Measurements from ENCODE around the gene TMEM107.
A peak's percentile ranks its signal among the peaks of the same experiment; 100 is the strongest.

The TMEM107 gene

DNA sequence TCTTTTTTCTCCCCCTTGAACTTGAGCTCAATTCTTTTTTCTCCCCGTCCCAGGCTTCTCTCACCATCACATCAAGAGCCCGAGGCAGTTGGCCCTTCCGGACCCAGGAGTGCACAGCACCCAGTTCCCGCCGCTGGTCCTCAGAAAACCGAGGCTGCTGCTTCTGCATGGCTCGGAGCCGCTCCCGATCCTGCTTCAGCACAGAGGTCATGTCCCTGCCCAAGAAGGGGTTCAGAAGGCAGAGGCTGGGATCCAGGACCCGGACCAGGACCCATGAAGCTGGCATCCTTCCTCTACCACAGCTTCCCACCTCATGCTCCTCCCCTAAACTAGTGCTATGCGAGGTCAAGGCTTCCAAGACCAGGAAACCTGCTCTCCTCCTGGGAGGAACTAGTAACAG lies 34.4 kb downstream of the TMEM107 start:
- no peak overlapping the region for H3K4me3 ChIP-seq (ENCODE audit: low read depth, low read length)
- no peak for DNase-seq (ENCODE audit: low read depth)

DNA sequence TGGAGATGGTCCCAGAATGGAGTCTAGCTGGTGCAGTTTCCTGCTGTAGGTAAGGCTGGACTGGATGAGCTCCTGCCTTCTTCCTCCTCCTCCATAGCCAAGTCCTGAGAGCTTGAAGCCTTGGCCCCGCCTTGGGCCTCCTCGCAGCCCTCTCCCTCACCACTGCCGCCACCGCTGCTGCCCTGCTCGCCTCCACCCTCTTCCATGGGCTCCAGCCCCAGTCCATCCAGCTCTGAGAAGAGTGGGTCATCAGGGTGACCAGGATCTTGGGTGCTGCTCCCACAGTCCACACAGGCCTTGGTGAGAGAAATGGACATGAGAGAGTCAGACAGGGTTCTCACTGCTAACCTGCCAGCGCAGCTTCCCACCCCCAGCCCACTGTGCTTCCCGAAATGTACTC lies 35.1 kb downstream of the TMEM107 start:
- no peak overlapping the region for H3K4me3 ChIP-seq (ENCODE audit: low read depth, low read length)
- DNase-seq (ENCODE audit: low read depth), result no peak

DNA sequence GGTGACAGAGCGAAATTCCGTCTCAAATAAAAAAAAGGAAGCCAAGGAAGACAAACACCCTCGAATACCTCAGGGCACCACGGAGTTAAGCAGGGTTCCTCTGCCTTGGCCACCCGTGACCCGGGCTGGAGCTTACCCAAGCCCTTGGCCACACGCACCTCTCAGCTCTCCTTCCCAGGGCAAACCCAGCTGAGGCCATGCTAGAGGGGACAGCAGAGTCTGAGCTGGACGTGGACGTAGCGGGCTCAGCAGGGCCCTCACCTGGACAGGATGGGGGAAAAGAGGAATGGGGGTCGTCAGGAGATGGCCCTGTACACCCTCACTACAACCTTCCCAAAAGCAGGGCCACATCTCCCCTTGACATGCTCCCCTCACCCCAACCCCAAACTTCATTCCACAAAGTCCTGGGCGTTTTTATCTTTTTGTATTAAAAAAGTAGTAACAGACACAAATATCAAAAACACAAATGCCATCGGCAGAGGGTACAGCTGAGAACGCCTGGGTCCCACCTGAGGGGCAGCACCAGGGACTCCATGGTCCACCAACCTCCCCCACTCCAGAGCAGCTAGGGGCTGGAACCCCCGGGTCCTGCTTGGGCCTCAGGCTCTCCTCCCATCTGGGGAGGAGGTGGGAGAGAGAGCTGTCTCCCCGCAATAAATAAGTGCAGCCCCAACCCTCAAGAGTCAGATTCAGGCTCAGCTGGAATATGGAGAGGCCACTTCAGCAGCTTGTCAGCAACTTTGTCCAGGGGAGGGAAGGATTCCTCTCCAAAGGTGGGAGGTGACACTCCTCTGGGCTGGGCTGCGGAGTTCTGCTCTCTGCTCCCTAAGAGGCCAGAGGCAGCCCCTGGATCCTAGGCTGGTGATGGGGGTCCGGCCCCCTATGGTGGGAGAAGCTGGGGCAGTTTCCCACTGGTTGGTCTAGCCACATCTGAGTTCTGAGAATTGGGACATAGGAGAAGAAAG lies 35.8 kb downstream of the TMEM107 start:
- H3K4me3 ChIP-seq (ENCODE audit: low read depth, low read length), result no peak overlapping the region
- no peak for DNase-seq (ENCODE audit: low read depth)

DNA sequence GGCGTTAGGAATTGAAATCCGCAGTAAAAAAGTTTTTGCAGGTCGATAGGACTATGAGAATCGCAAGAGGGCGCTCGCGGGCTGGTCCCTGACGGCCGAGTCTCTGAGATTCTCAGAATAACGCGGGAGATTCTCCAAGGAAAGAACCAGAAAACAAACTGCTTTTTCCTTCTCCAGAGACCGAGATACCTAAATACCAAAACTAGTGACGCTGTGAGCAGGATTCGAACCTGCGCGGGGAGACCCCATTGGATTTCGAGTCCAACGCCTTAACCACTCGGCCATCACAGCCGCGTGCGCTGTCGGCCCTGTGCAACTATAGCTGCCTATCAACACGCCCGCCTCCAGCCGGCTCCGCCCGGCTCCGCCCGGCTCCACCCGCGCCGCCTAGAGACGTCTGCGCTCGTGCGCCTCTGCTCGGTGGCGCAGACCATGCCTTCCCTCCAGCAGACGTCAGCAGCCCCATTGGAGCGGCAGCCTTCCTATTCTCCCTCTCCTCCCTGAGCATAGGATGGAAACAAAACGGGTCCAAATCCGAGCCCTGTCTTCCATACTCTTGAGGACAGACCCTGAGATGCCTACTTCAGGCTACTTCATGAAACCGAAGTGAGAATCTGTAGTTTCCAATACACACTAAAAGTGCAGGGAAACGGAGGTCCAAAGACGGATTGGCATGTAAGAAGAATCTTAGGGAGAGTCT lies 37.4 kb downstream of the TMEM107 start:
- peak overlapping the region; percentile 39 for H3K4me3 ChIP-seq (ENCODE audit: low read depth, low read length)
- peak; percentile 84 for DNase-seq (ENCODE audit: low read depth)

DNA sequence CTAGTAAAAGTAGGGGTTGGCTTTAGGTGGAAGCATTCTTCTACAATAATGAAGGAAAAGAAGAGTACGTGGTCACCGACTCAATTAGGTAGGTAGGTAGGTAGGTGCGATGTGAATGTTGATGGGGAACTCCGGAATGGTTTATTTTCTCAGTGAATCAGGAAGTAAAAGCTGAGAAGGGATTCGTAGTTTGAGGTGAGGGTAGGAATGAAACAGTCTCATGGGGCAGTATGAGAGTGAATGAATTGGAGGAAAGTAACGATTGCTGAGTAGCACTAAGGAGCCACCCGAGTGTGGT lies 37.9 kb downstream of the TMEM107 start:
- H3K4me3 ChIP-seq (ENCODE audit: low read depth, low read length), result peak overlapping the region; percentile 4
- DNase-seq (ENCODE audit: low read depth), result no peak

DNA sequence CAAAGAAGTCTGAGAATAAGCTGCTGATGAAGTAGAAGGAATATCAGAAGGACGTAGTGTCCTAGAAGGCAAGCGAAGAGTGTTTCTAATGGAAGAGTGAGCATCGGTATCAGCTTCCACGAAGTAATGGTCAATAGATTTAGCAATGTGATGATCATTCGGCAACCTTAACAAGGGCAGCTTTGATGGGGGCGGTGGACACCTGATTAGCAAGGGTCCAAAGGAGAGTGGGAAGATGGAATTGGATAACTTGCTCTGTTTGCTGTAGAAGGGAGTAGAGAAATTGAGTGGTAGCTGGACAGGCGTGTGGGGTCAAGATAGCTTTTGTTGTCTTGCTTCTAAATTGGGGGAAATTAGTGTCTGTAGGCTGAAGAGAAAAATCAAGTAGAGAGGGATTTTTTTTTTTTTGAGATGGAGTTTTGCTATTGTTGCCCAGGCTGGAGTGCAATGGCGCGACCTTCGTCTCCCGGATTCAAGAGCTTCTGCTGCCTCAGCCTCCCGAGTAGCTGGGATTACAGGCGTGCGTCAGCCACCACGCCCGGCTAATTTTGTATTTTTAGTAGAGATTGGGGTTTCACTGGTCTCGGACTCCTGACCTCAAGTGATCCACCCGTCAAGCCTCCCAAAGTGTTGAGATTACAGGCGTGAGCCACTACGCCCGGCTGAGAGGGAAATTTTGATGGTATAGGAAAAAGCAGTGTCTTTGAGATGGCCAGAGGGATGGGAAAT lies 38.4 kb downstream of the TMEM107 start:
- H3K4me3 ChIP-seq (ENCODE audit: low read depth, low read length), result peak overlapping the region; percentile 4
- DNase-seq (ENCODE audit: low read depth), result no peak

DNA sequence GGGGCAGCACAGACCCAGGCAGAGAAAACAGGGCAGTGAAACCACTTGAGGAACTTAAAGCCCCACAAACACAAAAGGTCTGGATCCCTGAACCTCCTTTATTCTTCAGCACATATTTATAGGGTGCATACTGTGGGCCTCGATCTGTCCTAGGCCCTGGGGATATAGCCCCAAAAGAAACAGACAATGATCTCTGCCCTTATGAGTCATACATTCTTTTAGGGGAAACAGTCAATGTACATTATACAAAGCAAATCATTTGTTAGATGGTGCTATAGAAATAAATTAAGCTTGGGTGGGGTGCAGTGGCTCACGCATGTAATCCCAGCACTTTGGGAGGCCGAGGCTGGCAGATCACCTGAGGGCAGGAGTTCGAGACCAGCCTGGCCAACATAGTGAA lies 42.2 kb downstream of the TMEM107 start:
- no peak for DNase-seq (ENCODE audit: low read depth)
- H3K4me3 ChIP-seq (ENCODE audit: low read depth, low read length), result no peak overlapping the region

DNA sequence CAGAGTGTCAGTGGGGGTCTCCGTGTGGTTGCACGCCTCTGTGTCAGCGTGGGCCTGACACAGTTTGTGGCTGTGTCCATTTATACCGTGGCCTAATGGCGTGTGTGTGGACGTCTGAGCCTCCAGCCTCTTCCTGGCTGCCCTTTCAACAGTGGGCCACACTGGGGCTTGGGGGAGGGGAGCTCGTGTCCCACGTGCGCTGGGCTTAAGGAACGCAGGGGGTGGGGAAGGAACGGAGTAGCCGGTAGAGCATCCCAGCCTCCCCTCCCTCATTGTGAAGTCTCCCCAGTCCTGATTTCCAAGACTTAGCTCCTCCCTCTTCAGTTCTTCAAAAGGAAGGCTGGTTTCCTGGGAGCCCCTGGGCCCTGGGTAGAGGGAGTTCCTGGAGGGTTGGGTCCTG lies 42.8 kb downstream of the TMEM107 start:
- DNase-seq (ENCODE audit: low read depth), result no peak
- no peak overlapping the region for H3K4me3 ChIP-seq (ENCODE audit: low read depth, low read length)

DNA sequence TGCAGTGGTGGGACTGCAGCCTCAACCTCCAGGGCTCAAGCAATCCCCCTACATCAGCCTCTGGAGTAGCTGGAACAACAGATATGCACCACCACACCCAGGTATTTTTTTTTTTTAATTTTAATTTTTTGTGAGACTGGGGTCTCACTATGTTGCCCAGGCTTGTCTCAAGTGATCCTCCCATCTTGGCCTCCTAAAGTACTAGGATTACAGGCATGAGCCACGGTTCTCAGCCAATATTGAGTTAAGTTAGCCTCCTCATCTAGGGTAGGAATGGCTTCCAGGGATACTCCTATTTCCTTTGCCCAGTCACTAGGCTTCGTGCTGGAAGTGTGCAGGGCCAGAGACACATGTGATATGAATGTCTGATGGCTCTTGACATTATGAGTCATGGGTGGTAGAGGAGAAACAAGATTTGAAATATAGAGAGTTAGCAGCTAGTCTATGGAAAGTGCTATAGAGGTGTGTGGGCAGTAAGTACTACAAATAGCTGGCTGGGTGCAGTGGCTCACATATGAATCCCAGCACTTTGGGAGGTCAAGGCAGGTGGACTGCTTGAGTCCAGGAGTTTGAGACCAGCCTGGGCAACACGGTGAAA lies 44.2 kb downstream of the TMEM107 start:
- no peak overlapping the region for H3K4me3 ChIP-seq (ENCODE audit: low read depth, low read length)
- no peak for DNase-seq (ENCODE audit: low read depth)

DNA sequence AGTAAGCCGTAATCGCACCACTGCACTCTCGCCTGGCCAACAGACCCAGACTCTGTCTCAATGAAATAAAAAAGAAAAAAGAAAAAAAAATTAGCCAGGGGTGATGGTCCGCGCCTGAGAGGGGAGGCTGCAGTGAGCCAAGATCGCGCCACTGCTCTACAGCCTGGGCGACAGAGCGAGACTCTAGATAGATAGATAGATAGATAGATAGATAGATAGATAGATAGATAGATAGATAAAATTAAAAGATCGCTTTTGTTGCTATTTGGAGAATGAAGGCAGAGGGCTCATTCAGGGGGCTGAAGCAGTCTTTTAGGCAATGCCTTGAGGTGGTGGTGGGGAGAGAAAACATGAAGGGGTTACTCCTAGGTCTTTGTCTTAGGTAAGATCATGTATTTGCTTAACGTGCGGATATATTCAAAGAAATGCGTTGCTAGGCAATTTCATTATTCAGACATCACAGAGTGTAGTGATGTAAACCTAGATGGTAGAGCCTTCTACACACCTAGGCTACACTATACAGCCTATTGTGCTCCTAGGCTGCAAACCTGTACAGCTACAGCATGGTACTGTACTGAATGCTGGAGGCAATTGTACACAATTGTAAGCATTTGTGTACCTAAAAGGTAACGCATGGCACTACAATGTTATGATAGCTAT lies 47.9 kb downstream of the TMEM107 start:
- DNase-seq (ENCODE audit: low read depth), result no peak

DNA sequence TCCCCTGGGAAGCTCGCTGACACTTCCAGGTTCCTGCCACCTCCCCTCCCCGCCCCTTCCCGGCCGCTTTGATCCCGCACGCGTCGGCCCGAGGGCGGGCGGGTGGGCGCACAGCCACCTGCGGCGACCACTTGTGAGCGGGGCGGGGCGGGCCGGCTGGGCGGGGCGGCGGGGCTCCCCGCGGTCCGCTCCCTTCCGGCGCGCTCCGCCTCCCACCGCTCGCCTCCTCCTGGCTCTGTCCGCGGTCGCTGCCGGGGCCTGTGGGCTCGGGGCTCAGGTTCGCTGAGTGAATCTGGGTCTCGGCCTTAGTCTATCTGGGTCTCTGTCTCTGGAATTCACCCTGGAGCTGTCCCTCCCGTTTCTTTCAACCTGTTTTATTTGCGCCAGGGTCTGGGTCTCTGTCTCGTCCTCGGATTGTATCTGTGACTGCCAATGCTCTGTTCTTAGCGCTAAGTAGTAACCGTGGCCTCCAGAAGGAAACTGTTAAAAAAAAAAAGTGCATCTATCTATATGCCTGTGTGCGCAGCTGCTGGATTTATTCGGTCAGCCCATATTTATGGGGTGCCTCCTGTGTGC lies 49.6 kb downstream of the TMEM107 start:
- no peak for DNase-seq (ENCODE audit: low read depth)
- H3K4me3 ChIP-seq (ENCODE audit: low read depth, low read length), result peak overlapping the region; percentile 71

More for the DNA sequence above, 47.9 kb downstream of the TMEM107 start:
- no peak overlapping the region for H3K4me3 ChIP-seq (ENCODE audit: low read depth, low read length)

DNA sequence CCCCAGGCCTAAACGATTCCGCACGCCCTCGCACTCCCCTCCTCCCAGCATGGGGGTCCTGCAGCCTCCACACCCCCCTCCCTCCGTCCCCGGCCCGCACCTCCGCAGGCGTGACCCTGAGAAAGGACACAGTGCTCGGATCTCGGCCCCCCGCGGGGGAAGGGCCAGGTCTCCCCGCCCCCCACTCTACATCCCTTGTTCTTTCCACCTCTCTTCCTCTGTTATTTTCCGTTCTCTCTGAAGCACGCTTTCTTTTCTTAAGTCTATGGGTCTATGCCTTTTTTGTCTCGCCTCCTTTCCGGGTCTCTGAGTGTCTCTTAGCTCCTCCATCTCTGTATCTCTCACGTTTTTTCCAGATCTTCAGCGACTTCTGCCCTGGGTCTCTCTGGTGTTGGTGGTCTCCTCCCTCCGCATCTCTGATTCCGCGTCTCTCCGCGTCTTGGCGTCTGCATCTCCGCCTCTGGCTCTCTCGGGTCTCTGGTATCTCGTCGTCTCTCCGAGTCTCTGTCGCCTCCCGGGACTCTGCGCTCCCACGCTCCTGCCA lies 50.2 kb downstream of the TMEM107 start:
- no peak for DNase-seq (ENCODE audit: low read depth)
- H3K4me3 ChIP-seq (ENCODE audit: low read depth, low read length), result peak overlapping the region; percentile 71

DNA sequence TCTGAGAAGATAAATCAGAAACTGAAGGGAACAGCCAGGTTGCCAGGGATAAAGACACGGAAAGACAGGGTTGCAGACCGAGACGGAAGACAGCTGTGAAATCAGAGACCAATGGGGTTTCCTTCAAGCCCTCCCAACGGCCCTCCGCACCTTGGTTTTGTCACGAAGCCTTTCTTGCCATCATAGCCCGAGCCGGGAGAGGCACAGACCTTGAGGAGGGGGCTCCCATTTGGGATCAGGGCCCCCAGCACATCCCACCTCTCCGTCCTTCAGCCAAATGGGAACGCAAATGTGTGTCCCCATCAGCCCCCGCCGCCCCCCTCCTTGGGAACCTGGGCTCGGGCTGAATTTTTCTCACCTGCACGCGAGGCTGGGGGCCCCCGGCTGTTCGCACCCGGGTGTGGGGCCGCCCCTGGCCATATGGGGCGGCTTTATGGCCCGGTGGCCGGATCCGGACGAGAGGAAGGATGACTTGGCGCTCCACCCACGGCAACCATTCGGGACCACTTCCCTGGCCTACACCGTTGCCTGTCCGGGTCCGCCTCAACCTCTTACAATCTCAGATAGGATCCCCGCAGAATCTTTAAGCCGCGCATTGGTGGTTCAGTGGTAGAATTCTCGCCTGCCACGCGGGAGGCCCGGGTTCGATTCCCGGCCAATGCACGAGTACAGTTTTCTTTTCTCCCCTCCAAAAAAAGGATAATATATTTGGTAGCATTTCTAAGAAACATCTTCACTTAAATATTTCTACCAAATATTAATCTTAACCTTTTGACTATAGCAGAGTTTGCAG lies 50.8 kb downstream of the TMEM107 start:
- peak overlapping the region; percentile 71 for H3K4me3 ChIP-seq (ENCODE audit: low read depth, low read length)
- no peak for DNase-seq (ENCODE audit: low read depth)

DNA sequence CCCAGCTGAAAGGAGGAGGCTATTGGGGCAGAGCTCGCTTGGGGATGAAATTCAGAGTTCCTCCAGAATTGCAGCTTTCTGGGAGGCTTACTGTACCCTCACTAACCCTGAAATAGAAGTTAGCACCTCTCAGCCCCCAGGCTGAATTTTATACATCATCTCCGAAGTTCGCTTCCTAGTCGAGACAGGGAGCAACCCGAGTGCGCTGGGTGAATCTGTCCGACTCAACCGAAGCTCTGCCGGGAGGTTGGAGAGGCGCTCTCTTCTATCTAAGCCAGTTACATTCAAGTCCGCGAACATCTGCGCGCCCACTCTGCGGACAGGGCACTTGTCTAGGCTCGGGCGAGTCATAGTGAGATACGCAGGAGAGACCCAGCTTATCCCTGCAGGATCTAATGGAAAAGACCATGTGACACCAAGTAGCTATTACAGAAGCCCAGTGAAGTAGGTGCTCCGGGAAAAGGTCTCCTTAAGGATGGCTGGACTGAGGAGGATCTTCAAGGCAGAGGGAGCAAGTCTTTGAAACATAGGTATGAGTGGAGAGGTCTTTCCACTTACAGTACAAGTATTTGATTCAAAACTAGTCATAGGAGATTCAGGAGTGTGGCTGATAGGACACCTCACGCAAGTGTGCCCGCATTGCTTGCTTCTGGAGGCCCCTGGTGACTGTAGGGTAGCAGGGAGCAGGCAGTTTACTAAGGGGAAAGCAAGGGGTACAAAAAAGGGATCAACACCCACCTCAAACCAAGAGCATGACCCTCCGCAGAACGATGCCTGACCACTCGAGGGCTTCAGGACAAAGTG lies 51.6 kb downstream of the TMEM107 start:
- DNase-seq (ENCODE audit: low read depth), result no peak
- H3K4me3 ChIP-seq (ENCODE audit: low read depth, low read length), result peak overlapping the region; percentile 71

DNA sequence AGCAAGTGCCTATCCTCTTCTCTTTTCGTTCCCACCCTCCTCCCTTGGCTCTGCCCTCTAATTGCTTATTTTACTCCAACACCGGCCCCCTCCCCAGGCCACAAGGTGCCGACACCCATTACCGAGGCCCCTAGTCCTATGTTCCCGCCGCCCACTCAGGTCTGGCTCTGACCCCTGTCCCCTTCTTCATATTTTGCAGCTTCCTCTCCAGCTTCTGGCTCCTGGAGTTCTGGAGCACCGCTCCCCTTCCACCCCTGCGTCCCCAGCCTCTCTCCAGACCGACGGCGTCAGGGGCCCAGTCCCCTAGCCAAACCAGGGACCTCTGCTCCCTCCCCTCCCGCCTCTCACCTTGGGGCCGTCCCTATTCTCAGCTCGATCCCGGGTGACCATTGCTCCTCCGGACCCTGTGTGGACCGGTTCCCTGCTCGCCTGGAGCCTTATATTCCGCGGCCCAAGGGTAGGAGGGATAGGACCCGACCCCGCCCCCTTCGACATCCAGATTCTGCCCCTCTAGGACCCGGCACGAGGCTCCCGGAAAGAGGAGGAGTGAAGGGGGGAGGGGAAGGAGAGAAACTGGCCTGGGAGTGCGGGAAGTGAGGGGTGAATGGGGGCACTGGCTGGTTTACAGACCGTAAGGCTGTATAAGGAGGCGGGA lies 52.4 kb downstream of the TMEM107 start, which contains the start of gene HES7:
HES7 (minus strand) TSS at position 412 of the 655 bp plus-strand sequence; CDS start at position 390, 22 bp downstream.
- H3K4me3 ChIP-seq (ENCODE audit: low read depth, low read length), result peak within 1 kb of the TSS; percentile 71
- no peak for DNase-seq (ENCODE audit: low read depth)

DNA sequence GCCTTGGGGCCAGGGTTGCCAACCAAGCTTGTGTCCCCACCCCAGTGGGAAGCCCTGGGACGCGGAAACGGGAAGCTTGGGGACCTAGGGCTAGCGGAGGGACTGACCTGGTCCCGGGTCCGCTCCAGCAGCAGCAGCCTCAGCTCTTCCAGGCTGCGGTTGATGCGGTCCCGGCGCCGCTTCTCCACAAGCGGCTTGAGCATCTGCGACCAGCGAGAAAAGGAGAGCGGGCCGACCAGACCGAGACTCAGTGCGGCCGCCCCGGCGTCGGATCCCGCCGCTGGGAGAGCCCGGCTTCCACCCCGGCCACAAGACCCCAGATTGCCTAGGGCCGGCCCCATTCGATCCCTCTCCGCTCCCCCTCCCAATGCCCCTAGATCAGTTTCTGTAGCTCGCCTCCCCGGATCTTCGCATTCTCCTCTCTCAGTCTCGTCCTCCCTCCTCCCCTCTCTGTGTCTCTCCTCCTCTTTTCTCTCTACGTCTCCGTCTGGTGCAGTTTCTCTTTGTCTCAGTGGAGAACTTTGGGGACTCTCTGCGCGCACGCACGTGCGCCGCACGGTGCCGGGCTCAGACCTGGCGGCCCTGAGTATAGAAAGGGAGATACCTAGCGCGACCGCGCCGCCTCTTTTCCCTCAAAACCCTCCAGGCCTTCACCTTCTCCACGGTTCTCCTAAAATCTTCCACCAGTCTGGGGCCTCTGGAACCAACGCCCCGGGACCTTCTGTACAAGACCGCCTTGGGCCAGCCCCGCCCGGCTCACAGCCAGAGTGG lies 53.1 kb downstream of the TMEM107 start:
- H3K4me3 ChIP-seq (ENCODE audit: low read depth, low read length), result peak overlapping the region; percentile 71
- no peak for DNase-seq (ENCODE audit: low read depth)

All from skeletal muscle cell (primary cell).